GM21367 (cell line): ENCODE results near the gene ATP13A4.
"Not testable (repeated sequence)": the region's sequence is repeated elsewhere in the genome, so short reads cannot be mapped to it uniquely, and the experiment has no call there.

ENCODE experiments used
- ATAC-seq: cut with Tn5 transposase; IDR thresholded peaks from one replicate; pipeline ENCODE4 v1.9.1; 2021; ENCODE audit not compliant: unreplicated experiment

ATP13A4 gene

GRCh38 chr3:193559100-193559499, 4.4 kb upstream of the ATP13A4 start:
- no peak for ATAC-seq

GRCh38 chr3:193556841-193557240, 2.1 kb upstream of the ATP13A4 start:
- ATAC-seq = no peak

- ATAC-seq = no peak
These were observed 1.1 kb downstream of the ATP13A4 start for GRCh38 chr3:193553586-193553985.

GRCh38 chr3:193552923-193553322, 1.8 kb downstream of the ATP13A4 start:
- ATAC-seq = no peak

GRCh38 chr3:193548406-193548805, 6.3 kb downstream of the ATP13A4 start:
- ATAC-seq = no peak

GRCh38 chr3:193546129-193546528, 8.6 kb downstream of the ATP13A4 start:
- no peak for ATAC-seq

GRCh38 chr3:193545304-193545703, 9.4 kb downstream of the ATP13A4 start:
- ATAC-seq = no peak

GRCh38 chr3:193544289-193544688, 10.4 kb downstream of the ATP13A4 start:
- no peak for ATAC-seq

GRCh38 chr3:193530231-193531165, 24.2 kb downstream of the ATP13A4 start:
- ATAC-seq = no peak

GRCh38 chr3:193526085-193526484, 28.6 kb downstream of the ATP13A4 start:
- not testable (repeated sequence) for ATAC-seq

GRCh38 chr3:193522473-193522872, 32.2 kb downstream of the ATP13A4 start:
- ATAC-seq = no peak

- no peak for ATAC-seq
These were observed 34.0 kb downstream of the ATP13A4 start for GRCh38 chr3:193520738-193521137.

- ATAC-seq = no peak
These were observed 38.7 kb downstream of the ATP13A4 start for GRCh38 chr3:193515966-193516365.

- ATAC-seq = no peak
These were observed 44.5 kb downstream of the ATP13A4 start for GRCh38 chr3:193510154-193510553.

- no peak for ATAC-seq
These were observed 45.4 kb downstream of the ATP13A4 start for GRCh38 chr3:193509103-193509965.

- no peak for ATAC-seq
These were observed 46.6 kb downstream of the ATP13A4 start for GRCh38 chr3:193508108-193508507.

GRCh38 chr3:193507566-193507965, 47.1 kb downstream of the ATP13A4 start:
- no peak for ATAC-seq

GRCh38 chr3:193506921-193507320, 47.8 kb downstream of the ATP13A4 start:
- no peak for ATAC-seq

GRCh38 chr3:193502871-193503270, 51.8 kb downstream of the ATP13A4 start:
- no peak for ATAC-seq

- no peak for ATAC-seq
These were observed 54.8 kb downstream of the ATP13A4 start for GRCh38 chr3:193499801-193500485.

- ATAC-seq = no peak
These were observed 55.4 kb downstream of the ATP13A4 start for GRCh38 chr3:193499136-193499770.
